LNCaP clone FGC (cell line): Measurements from ENCODE around the gene NSMF.

Source experiments
- DNase-seq: peaks from one replicate; pipeline ENCODE4 v3.0.0-alpha.2; 2011; ENCODE audit warnings: low read depth
- H3K4me3 ChIP-seq: 2 replicates; pipeline ENCODE4 v1.5.1; 2011; ENCODE audit warnings: mild to moderate bottlenecking, low read depth, low read length, control low read depth
- TF ChIP-seq, protein P1 (sequence below): IDR thresholded peaks from 2 replicates; pipeline ENCODE4 v1.5.1; 2012; ENCODE audit warnings: mild to moderate bottlenecking; ENCODE audit not compliant: control insufficient read depth, insufficient read depth; ENCODE audit errors: extremely low read depth

NSMF gene

GRCh38 chr9:137479892-137480685 is 21.0 kb upstream of the NSMF start:
- TF ChIP-seq, protein P1, sequence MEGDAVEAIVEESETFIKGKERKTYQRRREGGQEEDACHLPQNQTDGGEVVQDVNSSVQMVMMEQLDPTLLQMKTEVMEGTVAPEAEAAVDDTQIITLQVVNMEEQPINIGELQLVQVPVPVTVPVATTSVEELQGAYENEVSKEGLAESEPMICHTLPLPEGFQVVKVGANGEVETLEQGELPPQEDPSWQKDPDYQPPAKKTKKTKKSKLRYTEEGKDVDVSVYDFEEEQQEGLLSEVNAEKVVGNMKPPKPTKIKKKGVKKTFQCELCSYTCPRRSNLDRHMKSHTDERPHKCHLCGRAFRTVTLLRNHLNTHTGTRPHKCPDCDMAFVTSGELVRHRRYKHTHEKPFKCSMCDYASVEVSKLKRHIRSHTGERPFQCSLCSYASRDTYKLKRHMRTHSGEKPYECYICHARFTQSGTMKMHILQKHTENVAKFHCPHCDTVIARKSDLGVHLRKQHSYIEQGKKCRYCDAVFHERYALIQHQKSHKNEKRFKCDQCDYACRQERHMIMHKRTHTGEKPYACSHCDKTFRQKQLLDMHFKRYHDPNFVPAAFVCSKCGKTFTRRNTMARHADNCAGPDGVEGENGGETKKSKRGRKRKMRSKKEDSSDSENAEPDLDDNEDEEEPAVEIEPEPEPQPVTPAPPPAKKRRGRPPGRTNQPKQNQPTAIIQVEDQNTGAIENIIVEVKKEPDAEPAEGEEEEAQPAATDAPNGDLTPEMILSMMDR, result no peak
- no peak overlapping the region for H3K4me3 ChIP-seq
- no peak for DNase-seq

DNA sequence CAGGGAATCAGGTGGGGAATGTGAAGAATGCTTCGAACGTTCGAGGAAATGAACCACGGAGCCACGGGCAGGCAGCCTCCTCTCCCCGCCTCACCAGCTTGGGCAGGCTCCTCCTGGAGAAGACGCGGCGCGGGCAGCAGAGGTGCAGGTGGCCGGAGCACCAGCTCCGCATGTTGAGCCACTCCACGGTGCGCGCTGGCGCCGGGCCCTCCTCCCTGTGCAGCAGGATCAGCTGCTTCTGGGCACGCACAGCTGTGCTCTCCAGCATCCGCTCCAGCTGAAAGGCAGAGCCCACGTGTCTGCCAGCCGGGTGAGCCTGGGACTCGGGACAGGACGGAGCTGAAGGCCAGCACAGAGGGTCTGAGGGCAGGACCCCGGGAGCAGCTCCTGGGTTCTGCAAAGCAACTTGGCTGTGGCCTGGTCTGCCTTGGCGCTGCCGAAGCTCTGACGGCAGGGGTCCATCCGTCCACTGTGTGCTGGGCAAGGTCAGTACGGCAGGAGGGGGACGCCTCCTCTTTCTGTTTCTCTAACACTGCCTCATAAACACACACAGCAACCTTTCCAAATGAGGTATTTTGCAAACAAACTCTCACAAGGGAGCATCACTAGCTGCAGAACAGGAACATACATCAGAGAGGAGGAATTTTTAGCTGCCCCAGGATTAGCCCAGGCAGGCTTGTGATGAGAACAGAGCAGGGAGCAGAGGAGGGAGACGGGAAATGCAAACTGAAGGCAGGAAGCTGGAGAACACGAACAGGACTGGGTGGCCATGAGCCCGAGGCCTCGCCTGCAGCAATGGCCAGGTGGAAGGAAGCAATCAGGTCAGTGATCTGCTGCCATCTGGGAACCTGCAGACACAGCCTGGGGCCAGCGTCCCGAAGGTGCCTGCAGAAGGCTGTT is 20.1 kb upstream of the NSMF start:
- H3K4me3 ChIP-seq, result no peak overlapping the region
- DNase-seq, result no peak
- TF ChIP-seq, protein P1, result no peak

DNA sequence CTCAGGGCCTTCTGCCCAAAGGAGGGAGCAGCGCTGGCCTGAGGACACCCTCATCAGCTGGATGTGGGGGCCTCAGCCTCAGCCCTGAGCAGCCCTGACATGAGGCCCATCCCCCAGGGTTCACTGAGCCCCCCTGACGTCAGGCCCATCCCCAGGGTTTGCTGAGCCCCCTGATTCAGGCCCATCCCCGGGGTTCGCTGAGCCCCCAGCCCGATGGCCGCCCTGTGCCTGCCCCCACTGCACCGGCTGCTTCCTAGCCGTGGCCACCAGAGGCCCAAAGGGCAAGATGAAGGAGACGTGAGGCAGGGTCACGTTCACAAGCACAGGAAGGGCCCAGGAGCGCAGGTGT is 19.5 kb upstream of the NSMF start:
- no peak overlapping the region for H3K4me3 ChIP-seq
- TF ChIP-seq, protein P1, result no peak
- no peak for DNase-seq

DNA sequence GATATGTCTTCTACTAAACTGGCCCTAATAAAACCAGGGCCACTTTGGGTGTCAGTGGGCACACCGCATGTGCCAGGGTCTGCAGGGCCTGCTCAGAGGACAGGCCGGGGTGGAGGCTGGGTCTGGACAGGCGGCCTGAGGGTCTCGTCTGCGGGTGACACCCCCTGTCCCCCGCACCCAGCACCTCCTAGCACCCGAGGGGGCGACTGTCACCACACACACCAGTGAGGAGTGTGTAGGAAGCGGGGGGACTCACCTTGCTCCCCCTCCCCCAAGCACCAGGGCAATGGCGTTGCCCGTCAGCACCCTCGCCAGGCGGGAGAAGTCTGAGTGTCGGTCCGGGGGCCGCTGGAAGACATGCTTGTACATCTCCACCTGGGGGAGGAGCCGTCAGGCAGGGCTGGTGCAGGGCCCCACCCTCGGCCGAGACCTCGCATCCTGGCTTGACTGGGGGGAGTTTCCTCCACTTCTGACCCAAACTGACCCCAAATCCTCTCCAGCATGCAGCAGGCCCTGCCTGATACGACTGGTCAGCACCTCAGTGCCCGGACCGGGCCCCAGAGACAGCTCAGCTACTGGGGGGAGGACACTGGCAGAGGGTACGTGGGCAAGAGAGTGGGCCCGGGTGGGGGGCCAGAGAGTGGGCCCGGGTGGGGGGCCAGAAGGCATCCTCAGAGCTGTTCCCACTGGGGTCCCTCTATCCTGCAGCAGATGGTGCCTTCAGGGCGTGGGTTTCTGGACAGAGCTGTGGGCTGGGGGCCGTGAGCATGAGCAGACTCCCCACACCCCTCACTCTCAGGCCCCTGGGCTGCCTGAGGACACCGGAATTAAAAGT is 18.9 kb upstream of the NSMF start:
- TF ChIP-seq, protein P1, result no peak
- DNase-seq, result no peak
- no peak overlapping the region for H3K4me3 ChIP-seq

DNA sequence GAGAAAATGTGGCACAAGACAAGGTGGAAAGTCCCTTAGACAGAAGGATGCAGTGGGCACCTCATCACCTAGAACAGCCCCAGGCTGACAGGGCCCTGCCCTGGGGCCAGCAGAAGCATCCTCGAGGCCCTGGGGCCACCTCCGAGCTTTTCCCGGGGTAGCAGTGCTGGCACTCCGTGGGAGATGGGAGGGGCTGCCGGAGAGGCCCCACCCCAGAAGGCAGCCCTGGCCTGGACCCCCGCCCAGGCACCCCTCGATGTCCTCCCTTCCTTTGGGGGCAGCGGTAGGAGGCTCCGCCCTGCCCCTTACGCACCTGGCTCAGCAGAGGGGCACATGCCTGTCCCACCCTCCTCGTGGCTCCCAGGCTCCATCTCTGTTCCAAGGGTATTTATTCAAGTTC is 17.7 kb upstream of the NSMF start:
- TF ChIP-seq, protein P1, result no peak
- no peak overlapping the region for H3K4me3 ChIP-seq
- no peak for DNase-seq

GRCh38 chr9:137475666-137476065 is 16.5 kb upstream of the NSMF start:
- DNase-seq, result no peak
- TF ChIP-seq, protein P1, result no peak
- no peak overlapping the region for H3K4me3 ChIP-seq
